K562 (cell line): ENCODE results near the gene FAM83F. TPM values are rescaled to one million over a fixed set of nuclear protein-coding genes. Genes with fewer than 3 reads are reported as not detected.

Experiments used
- ATAC-seq: fragments of 200-7000 bp; cut with Tn5 transposase; 3 replicates; pipeline ENCODE4 v1.9.1; 2020; ENCODE audit warnings: moderate library complexity
- BruUV-seq: library from RNA; stranded (reverse); fragments of 400-500 nt; replicated peaks from 2 replicates; lab custom pipeline; 2021; lab: Mats Ljungman, UMichigan
- CTCF ChIA-PET: fragments of 300-600 bp; formaldehyde crosslinking; extraction: SDS; loops from one replicate; lab custom pipeline; 2021; ENCODE audit warnings: low intra/inter-chr PET ratio; lab: Yijun Ruan, JAX
- POLR2A ChIA-PET: fragments of 300-600, 350-650 bp; sonication (Branson Sonifier 250); formaldehyde crosslinking; extraction: SDS; loops from one replicate; lab custom pipeline; 2021; ENCODE audit warnings: antibody characterized with exemption, inconsistent platforms; lab: Yijun Ruan, JAX
- DNase-seq, 4 experiments: peaks; one replicate each; pipeline versions ENCODE4 v3.0.0 to v3.0.0-alpha.2; 2011 to 2018; ENCODE audit warnings: low spot score in 3 of 4, mixed read lengths in 3 of 4; ENCODE audit errors: extremely low read depth in 1 of 4
- FAIRE-seq: peaks from 2 replicates; lab custom pipeline; 2011; peaks lifted over from hg19 to GRCh38; lab: Jason Lieb, UNC
- H2AFZ ChIP-seq: 2 replicates; pipeline ENCODE4 v1.6.0; 2011; ENCODE audit warnings: low read depth, low read length, control low read depth, inconsistent platforms
- H3K27ac ChIP-seq: fragments of 200-600 bp; 3 replicates; pipeline ENCODE4 v1.8.0; 2011; ENCODE audit warnings: low read depth, mild to moderate bottlenecking, control low read depth, inconsistent platforms, low read length, moderate library complexity, mixed read lengths; ENCODE audit errors: extremely low read depth
- H3K27me3 ChIP-seq, 2 experiments: fragments of 300-600 bp in 1 of 2; 2 replicates in 1 of 2; 3 replicates in 1 of 2; pipeline versions ENCODE4 v1.6.0 to v1.8.0; 2011; ENCODE audit warnings: inconsistent platforms in 2 of 2, low read length in 2 of 2, mild to moderate bottlenecking in 1 of 2, mixed read lengths in 1 of 2, moderate library complexity in 1 of 2; ENCODE audit not compliant: control insufficient read depth in 2 of 2, insufficient read depth in 2 of 2
- H3K36me3 ChIP-seq: fragments of 300-600 bp; 3 replicates; pipeline ENCODE4 v1.8.0; 2011; ENCODE audit warnings: mild to moderate bottlenecking, low read length, inconsistent platforms; ENCODE audit not compliant: control insufficient read depth, insufficient read depth
- H3K4me1 ChIP-seq, 2 experiments: fragments of 200-600 bp in 1 of 2; replicated peaks in 1 of 2; 2 replicates in 1 of 2; 3 replicates in 1 of 2; pipeline versions ENCODE4 v1.5.1 to v1.8.0; 2011; ENCODE audit warnings: inconsistent platforms in 2 of 2, low read length in 2 of 2, mild to moderate bottlenecking in 1 of 2, mixed read lengths in 1 of 2, moderate library complexity in 1 of 2; ENCODE audit not compliant: control insufficient read depth in 2 of 2, insufficient read depth in 2 of 2
- H3K4me2 ChIP-seq: 2 replicates; pipeline ENCODE4 v1.6.1; 2011; ENCODE audit warnings: low read length, control low read depth, inconsistent platforms, mixed read lengths; ENCODE audit not compliant: insufficient read depth
- H3K4me3 ChIP-seq: fragments of 200-600 bp; sonication (generic), shearing (Covaris generic); 2 replicates; pipeline ENCODE4 v1.5.1; 2016; ENCODE audit warnings: control low read depth, inconsistent platforms
- H3K79me2 ChIP-seq: fragments of 200-600 bp; 3 replicates; pipeline ENCODE4 v1.8.0; 2011; ENCODE audit warnings: low read length, inconsistent platforms; ENCODE audit not compliant: control insufficient read depth, insufficient read depth
- H3K9ac ChIP-seq, 2 experiments: 2 replicates each; pipeline versions ENCODE4 v1.6.0 to v1.6.1; 2011; ENCODE audit warnings: low read depth in 2 of 2, low read length in 2 of 2, control low read depth in 1 of 2, inconsistent platforms in 1 of 2, mild to moderate bottlenecking in 1 of 2, mixed read lengths in 1 of 2; ENCODE audit not compliant: insufficient read depth in 1 of 2
- H3K9me1 ChIP-seq: one replicate; pipeline ENCODE4 v1.6.0; 2011; ENCODE audit warnings: inconsistent platforms, mild to moderate bottlenecking, low read length, moderate library complexity; ENCODE audit not compliant: control insufficient read depth, insufficient read depth
- H3K9me3 ChIP-seq: replicated peaks from 2 replicates; pipeline ENCODE4 v1.5.1; 2011; ENCODE audit warnings: low read depth, low read length, inconsistent platforms; ENCODE audit not compliant: control insufficient read depth, insufficient read depth
- H4K20me1 ChIP-seq: replicated peaks from 2 replicates; pipeline ENCODE4 v1.6.1; 2011; ENCODE audit warnings: low read length, inconsistent platforms, mixed read lengths; ENCODE audit not compliant: control insufficient read depth, insufficient read depth
- CAMTA2 ChIP-seq: fragments of 250-450 bp; sonication (Bioruptor Pico); conservative IDR thresholded peaks from 2 replicates; pipeline ENCODE4 v1.5.1; 2022
- EP300 ChIP-seq: IDR thresholded peaks from 2 replicates; pipeline ENCODE4 v1.6.1; 2012; ENCODE audit warnings: low read length, improper control_type of control experiment
- FOXA3 ChIP-seq, 2 experiments: fragments of 450-650 bp in 1 of 2; sonication (generic) in 1 of 2; formaldehyde crosslinking; IDR thresholded peaks in 1 of 2; conservative IDR thresholded peaks in 1 of 2; 2 replicates each; pipeline versions ENCODE4 v1.4.0 to v1.8.0; 2020 to 2022; ENCODE audit warnings: mild to moderate bottlenecking in 2 of 2, missing genetic modification reagents in 1 of 2
- GABPB2 ChIP-seq: fragments of 250-450 bp; sonication (Bioruptor Pico); conservative IDR thresholded peaks from 2 replicates; pipeline ENCODE4 v1.5.1; 2021; ENCODE audit warnings: mild to moderate bottlenecking
- HMBOX1 ChIP-seq: sonication (generic); IDR thresholded peaks from 2 replicates; pipeline ENCODE4 v1.6.1; 2016
- KDM1A ChIP-seq, 2 experiments: fragments of 450-650 bp; IDR thresholded peaks; 2 replicates each; pipeline ENCODE4 v1.6.1; 2016; ENCODE audit warnings: mild to moderate bottlenecking in 2 of 2
- NRF1 ChIP-seq, 2 experiments: fragments of 450-650 bp; IDR thresholded peaks in 1 of 2; conservative IDR thresholded peaks in 1 of 2; 2 replicates each; pipeline ENCODE4 v1.6.1; 2014; ENCODE audit warnings: mild to moderate bottlenecking in 2 of 2
- SIN3A ChIP-seq, 2 experiments: fragments of 150-350 bp in 1 of 2; IDR thresholded peaks; 2 replicates each; pipeline ENCODE4 v1.6.1; 2011 to 2016; ENCODE audit warnings: borderline replicate concordance in 2 of 2, low read depth in 2 of 2, low read length in 2 of 2, mild to moderate bottlenecking in 2 of 2, moderate library complexity in 2 of 2; ENCODE audit not compliant: control insufficient read depth in 1 of 2
- STAG1 ChIP-seq: sonication (generic); formaldehyde crosslinking; IDR thresholded peaks from 2 replicates; pipeline ENCODE4 v1.5.0; 2020; ENCODE audit warnings: missing genetic modification reagents, borderline replicate concordance
- SUPT5H ChIP-seq: fragments of 450-650 bp; IDR thresholded peaks from 2 replicates; pipeline ENCODE4 v1.6.1; 2016
- ZNF263 ChIP-seq: sonication (generic); formaldehyde crosslinking; IDR thresholded peaks from 2 replicates; pipeline ENCODE4 v1.8.0; 2022; ENCODE audit warnings: mild to moderate bottlenecking, missing genetic modification reagents, borderline replicate concordance
- ZNF280B ChIP-seq: fragments of 250-450 bp; sonication (Bioruptor Pico); IDR thresholded peaks from 2 replicates; pipeline ENCODE4 v1.5.1; 2021; ENCODE audit warnings: mild to moderate bottlenecking
- WGBS: fragments of 100-300 bp; shearing (Covaris generic); methylation state at CpG from one replicate; pipeline ENCODE4 v1.1.6; 2016; ENCODE audit warnings: low coverage, mixed read lengths; ENCODE audit not compliant: insufficient coverage; ENCODE audit errors: missing lambda C conversion rate; 5-methylcytosine and 5-hydroxymethylcytosine counted together
- in situ Hi-C: fragments of 300-500 bp; cut with MboI; formaldehyde crosslinking; loops from 4 replicates; pipeline ENCODE4 v1.15.0; 2018; ENCODE audit warnings: inconsistent platforms, mixed read lengths
- intact Hi-C: fragments of 100-400 bp; cut with micrococcal nuclease; formaldehyde crosslinking; loops from 2 replicates; pipeline ENCODE4 v1.14.2; 2022
- polyA plus RNA-seq, 8 experiments: library from polyadenylated mRNA; depleted of rRNA in 4 of 8; stranded (reverse) in 5 of 8; unstranded in 3 of 8; fragments of >200 nt; fragmentation: Nextera tagmentation in 2 of 8; fragmentation: Illumina TruSeq in 1 of 8; extraction: Ambion mirVana in 2 of 8; extraction: Trizol in 1 of 8; gene quantifications; 2 replicates each; pipeline versions ENCODE4 v1.2.1 to v1.2.3, GENCODE V29; 2011 to 2014; ENCODE audit warnings: inconsistent platforms in 1 of 8, missing spikeins in 1 of 8
- total RNA-seq, 7 experiments: library from RNA; depleted of rRNA in 6 of 7; stranded (reverse); fragments of >200 nt in 6 of 7; fragmentation: Illumina TruSeq in 2 of 7; extraction: Trizol in 2 of 7; gene quantifications; 2 replicates each; pipeline versions ENCODE4 v1.2.1 to v1.2.3, GENCODE V29; 2011 to 2021; ENCODE audit warnings: low replicate concordance in 1 of 7

FAM83F gene
- total and polyA plus RNA-seq, 9 of the 15 experiments (the other 6 are each of a cell fraction or from before 2014, with no cell fraction given) = under 0.01 to 0.13 (median 0.04) TPM; not detected in 1

- TF ChIP-seq ZNF263 (CRISPR knock-in tag) = no peak
- TF ChIP-seq, all 486 proteins: peak for 0
- Histone ChIP-seq H3K9me1 (no peaks in the 10 kb centered on the region), H3K36me3 (no peaks in the 10 kb centered on the region), H3K9ac (no peak overlapping the region), H3K27ac (no peak overlapping the region), H3K4me2 (peak overlapping the region; percentile 54; the same call in 1 of the 2 replicates), H4K20me1 (no peaks in the 10 kb centered on the region; the same call in 1 of the 2 replicates), H3K4me3 (no peak overlapping the region), H3K79me2 (no peaks in the 10 kb centered on the region), H3K4me1 (peaks cover 48 to 52% of the 10 kb centered on the region in 2 experiments), H2AFZ (no peak overlapping the region), H3K27me3 (no peaks in the 10 kb centered on the region), H3K9me3 (no peaks in the 10 kb centered on the region)
- WGBS = 94% methylated on average over 5 of the region's 5 CpGs
- ATAC-seq (no peak), FAIRE-seq (no peak), DNase-seq (no peak)
- ChIA-PET POLR2A (interaction anchor here (0.9 to 1.9 kb wide), 2 partner anchors 24 to 26 kb away, joined by 3 to 10 read pairs; no protein-coding TSS in a partner anchor), CTCF (no interaction called here)
- intact Hi-C loops = no loop called here
- BruUV-seq = no TSS peak
- in situ Hi-C loops = no loop called here
These were observed 5.4 kb downstream of the FAM83F start for GRCh38 chr22:40000171-40000570.

DNA sequence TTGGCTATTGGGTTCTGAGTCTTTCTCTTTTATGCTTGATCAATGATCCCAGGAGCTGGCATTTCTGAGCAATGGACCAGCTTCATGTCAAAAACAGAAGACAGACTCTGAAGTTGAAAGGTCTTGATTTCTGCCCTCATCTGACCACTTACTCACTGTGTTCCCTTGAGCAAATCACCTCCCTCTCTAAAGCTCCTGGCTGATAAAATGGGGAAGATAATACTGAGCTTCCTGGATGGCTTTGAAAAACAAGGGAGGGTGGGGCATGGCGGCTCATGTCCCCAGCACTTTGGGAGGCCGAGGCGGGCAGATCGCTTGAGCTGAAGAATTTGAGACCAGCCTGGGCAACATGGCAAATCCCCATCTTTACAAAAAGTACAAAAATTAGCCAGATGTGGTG is 6.4 kb downstream of the FAM83F start:
- Histone ChIP-seq H3K79me2 (no peaks in the 10 kb centered on the region), H4K20me1 (no peaks in the 10 kb centered on the region; the same call in 1 of the 2 replicates), H3K9me1 (no peaks in the 10 kb centered on the region), H3K4me3 (no peak overlapping the region), H3K27ac (no peak overlapping the region), H3K9ac (peak overlapping the region in 1 of 2 experiments; percentile 67; a peak in 1 of 4 replicates), H3K9me3 (no peaks in the 10 kb centered on the region), H3K36me3 (no peaks in the 10 kb centered on the region), H2AFZ (no peak overlapping the region), H3K4me2 (no peak overlapping the region), H3K4me1 (peaks cover 42 to 52% of the 10 kb centered on the region in 2 experiments), H3K27me3 (no peaks in the 10 kb centered on the region)
- FAIRE-seq (no peak), ATAC-seq (0 out of 3 replicates have a peak, but pooled peaks have one; percentile 20), DNase-seq (peak in 1 of 4 experiments; percentile 35)
- CTCF ChIA-PET = no interaction called here
- POLR2A ChIA-PET = interaction anchor here (0.6 to 1.9 kb wide), 4 partner anchors 25 to 387 kb away, joined by 3 to 10 read pairs (median 4); no protein-coding TSS in a partner anchor
- no TSS peak for BruUV-seq
- WGBS = 16% methylated on average over 3 of the region's 4 CpGs
- intact Hi-C loops = no loop called here
- in situ Hi-C loops = no loop called here
- TF ChIP-seq KDM1A (IDR thresholded peaks at IDR 0.05) = 0 out of 4 replicates have a peak, but pooled peaks of 1 of the 2 experiments have one; percentile 17
- no peak for TF ChIP-seq STAG1 (CRISPR knock-in tag)
- no peak for TF ChIP-seq FOXA3 (CRISPR knock-in tag; conservative IDR thresholded peaks at IDR 0.05 in 1 of 2, IDR thresholded peaks at IDR 0.05 in 1 of 2)
- no peak for TF ChIP-seq SUPT5H
- TF ChIP-seq ZNF280B (CRISPR knock-in tag) = no peak
- TF ChIP-seq CAMTA2 (CRISPR knock-in tag) = no peak
- TF ChIP-seq HMBOX1 = peak; percentile 56; the same call in 1 of the 2 replicates
- TF ChIP-seq SIN3A (IDR thresholded peaks at IDR 0.05; ENCODE audit: borderline replicate concordance in 2 of 2, control insufficient read depth in 1 of 2, low read depth in 2 of 2, low read length in 2 of 2) = no peak
- TF ChIP-seq EP300 = no peak
- no peak for TF ChIP-seq GABPB2 (CRISPR knock-in tag)
- 0 out of 4 replicates have a peak, but pooled peaks of 1 of the 2 experiments have one; percentile 11 for TF ChIP-seq NRF1 (conservative IDR thresholded peaks at IDR 0.05 in 1 of 2, IDR thresholded peaks at IDR 0.05 in 1 of 2)
